Measurements from ENCODE around the gene WDR81. TPM values are rescaled to one million over a fixed set of nuclear protein-coding genes. Genes with fewer than 3 reads are reported as not detected.
A peak's percentile ranks its signal among the peaks of the same experiment; 100 is the strongest.
"Not testable (repeated sequence)": the region's sequence is repeated elsewhere in the genome, so short reads cannot be mapped to it uniquely, and the experiment has no call there.

WDR81 gene
- polyA plus RNA-seq, 2 of the 4 experiments (the other 2 are of a cell fraction) = 4.9 to 26.8 TPM

GRCh38 chr17:1762901-1763898 lies 38.7 kb downstream of the WDR81 start:
- Histone ChIP-seq H3K4me1 (peaks cover 20% of the 10 kb centered on the region), H3K27ac (peak overlapping the region; percentile 20 to 82), H3K4me2 (peak overlapping the region; percentile 33), H3K4me3 (no peak overlapping the region), H3K9me3 (no peaks in the 10 kb centered on the region)
- FAIRE-seq (no peak), ATAC-seq (peak; percentile 47 to 70; a peak in 5 of 6 replicates), DNase-seq (ENCODE audit: low read depth in 1 of 2, low spot score in 1 of 2) (peak in 1 of 2 experiments; percentile 38)
- CTCF ChIA-PET = interaction anchor here (0.5 to 28.6 kb wide), 11 partner anchors 8 to 94 kb away, joined by 3 to 591 read pairs (median 3); partner anchors contain the start of genes PRPF8, RPA1, SMYD4 and WDR81
- TF ChIP-seq ELK1 (IDR thresholded peaks at IDR 0.05; ENCODE audit: low read depth, low read length) = no peak
- WGBS (ENCODE audit: missing lambda C conversion rate) = 54% methylated on average over 21 of the region's 22 CpGs
- POLR2A ChIA-PET = interaction anchor here (0.7 kb wide), 1 partner anchor 46 kb away, joined by 3 read pairs; no protein-coding TSS in a partner anchor

GRCh38 chr17:1764284-1764683 lies 39.8 kb downstream of the WDR81 start:
- Histone ChIP-seq H3K4me1 (peaks cover 20% of the 10 kb centered on the region), H3K9me3 (no peaks in the 10 kb centered on the region), H3K4me3 (no peak overlapping the region), H3K27ac (0 out of 6 replicates have a peak overlapping the region, but pooled peaks of 1 of the 2 experiments have one; percentile 17), H3K4me2 (no peak overlapping the region)
- TF ChIP-seq CHD2 (IDR thresholded peaks at IDR 0.05; ENCODE audit: low read length, partially characterized antibody) (no peak), SMC3 (IDR thresholded peaks at IDR 0.05) (no peak), FOSL2 (IDR thresholded peaks at IDR 0.05) (no peak), FOSL2 (CRISPR knock-in tag; IDR thresholded peaks at IDR 0.05) (no peak), BCL3 (IDR thresholded peaks at IDR 0.05) (no peak), RCOR1 (IDR thresholded peaks at IDR 0.05; ENCODE audit: low read depth, low read length) (no peak), CBX2 (IDR thresholded peaks at IDR 0.05; ENCODE audit: borderline replicate concordance, low read depth) (no peak), POLR2AphosphoS2 (conservative IDR thresholded peaks at IDR 0.05; ENCODE audit: low read length) (no peak), TP53 (CRISPR knock-in tag; IDR thresholded peaks at IDR 0.05) (no peak), TFCP2L1 (CRISPR knock-in tag; IDR thresholded peaks at IDR 0.05) (no peak), REST (IDR thresholded peaks at IDR 0.05) (no peak)
- FAIRE-seq (no peak), DNase-seq (ENCODE audit: low read depth in 1 of 2, low spot score in 1 of 2) (no peak), ATAC-seq (peak in 1 of 2 experiments; percentile 11; a peak in 2 of 6 replicates)
- 76% methylated on average over 11 of the region's 11 CpGs for WGBS (ENCODE audit: missing lambda C conversion rate)
- ChIA-PET CTCF (interaction anchor here (0.7 to 28.6 kb wide), 5 partner anchors 12 to 49 kb away, joined by 3 to 591 read pairs (median 4); partner anchors contain the start of gene WDR81), POLR2A (no interaction called here)

- H3K9me3 ChIP-seq; ATAC-seq; FAIRE-seq; H3K4me3 ChIP-seq; H3K27ac ChIP-seq; POLR2A ChIA-PET; DNase-seq (ENCODE audit: low read depth in 1 of 2, low spot score in 1 of 2); H3K4me2 ChIP-seq: not testable (repeated sequence)
- CTCF ChIA-PET = interaction anchor here (0.7 to 28.6 kb wide), 4 partner anchors 12 to 42 kb away, joined by 3 to 591 read pairs (median 20); partner anchors contain the start of gene WDR81
- WGBS (ENCODE audit: missing lambda C conversion rate) = 96% methylated on average over 7 of the region's 7 CpGs
- H3K4me1 ChIP-seq = peaks cover 25% of the 10 kb centered on the region
Measured at GRCh38 chr17:1764705-1765104, 40.2 kb downstream of the WDR81 start.

Measured in A549 (cell line).